Fibroblast of skin of left quadriceps (primary cell): Measurements from ENCODE around the gene STEAP3.

Experiments
- DNase-seq, 2 experiments: peaks; one replicate each; pipeline ENCODE4 v3.0.0-alpha.2; 2013; ENCODE audit warnings: low read depth in 2 of 2

The STEAP3 gene

GRCh38 chr2:119292226-119292625, 68.6 kb downstream of the STEAP3 start:
- no peak for DNase-seq

DNA sequence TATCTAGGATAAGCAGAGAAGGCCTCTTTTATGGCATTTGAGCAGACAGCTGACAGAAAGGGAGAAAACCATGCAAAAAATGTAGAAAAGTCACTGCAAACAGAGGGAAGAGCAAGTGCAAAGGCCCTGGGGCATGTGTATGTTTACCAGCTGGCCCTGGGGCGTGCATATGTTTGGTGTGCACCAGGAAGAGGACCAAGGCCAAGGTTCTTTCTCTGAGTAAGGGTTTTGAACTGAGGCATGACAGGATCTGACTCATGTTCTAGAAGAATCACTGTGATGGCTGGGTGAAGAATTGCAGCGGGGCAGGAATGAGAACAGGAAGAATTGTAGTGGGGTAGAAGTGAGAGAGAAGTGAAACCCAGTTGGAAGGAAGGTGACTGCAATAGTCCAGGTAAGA, 69.6 kb downstream of the STEAP3 start:
- no peak for DNase-seq

GRCh38 chr2:119293900-119294299, 70.3 kb downstream of the STEAP3 start:
- no peak for DNase-seq

DNA sequence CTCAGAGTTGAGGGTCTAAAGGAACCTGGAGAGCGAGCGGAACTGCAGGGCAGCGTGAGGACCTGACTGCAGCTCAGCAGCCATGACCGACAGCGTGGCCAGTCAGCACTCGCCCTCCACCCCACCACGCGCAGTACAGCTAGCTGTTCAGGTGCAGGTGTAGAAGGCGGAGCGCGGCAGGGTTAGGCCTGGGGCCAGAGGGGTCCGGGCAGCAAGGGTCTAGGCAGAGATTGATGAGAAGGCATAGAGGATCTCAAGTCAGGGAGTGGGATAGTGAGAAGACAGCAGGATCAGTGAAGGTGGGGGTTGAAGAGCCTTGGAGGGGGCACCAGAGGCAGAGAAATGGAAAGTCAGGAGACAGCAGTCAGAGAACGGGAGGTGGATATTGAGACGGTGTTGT, 71.0 kb downstream of the STEAP3 start:
- no peak for DNase-seq

DNA sequence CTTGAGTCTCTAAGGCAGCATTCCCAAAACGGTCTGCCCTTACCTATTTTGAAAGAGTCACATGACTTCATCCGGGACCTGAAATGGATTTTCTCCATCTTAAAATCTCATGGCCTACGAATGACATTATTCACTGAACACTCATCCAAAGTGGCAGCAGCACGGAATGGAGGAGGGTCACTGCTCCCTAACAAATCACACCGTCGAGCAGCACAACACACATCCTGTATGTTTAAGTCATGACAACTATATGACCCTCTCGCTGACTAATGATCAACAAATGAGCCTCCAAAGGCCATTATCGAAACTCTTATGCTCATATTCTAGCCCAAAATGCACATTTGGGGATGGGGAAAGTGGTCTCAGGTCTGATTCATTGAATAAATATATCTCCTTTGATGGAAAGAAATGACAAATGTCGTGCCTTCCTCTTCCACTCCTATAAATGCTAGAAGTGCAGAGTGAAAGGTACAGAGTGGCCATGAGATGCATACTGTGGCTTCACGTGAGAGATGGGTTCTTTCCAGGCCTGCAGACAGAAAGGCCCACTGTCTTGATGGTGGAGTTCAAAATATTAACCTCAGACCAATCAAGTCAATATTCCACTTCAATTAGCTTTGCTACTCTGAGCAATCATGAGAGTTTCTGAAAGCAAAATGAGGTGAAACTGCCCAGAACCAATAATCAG, 72.2 kb downstream of the STEAP3 start:
- DNase-seq = no peak

DNA sequence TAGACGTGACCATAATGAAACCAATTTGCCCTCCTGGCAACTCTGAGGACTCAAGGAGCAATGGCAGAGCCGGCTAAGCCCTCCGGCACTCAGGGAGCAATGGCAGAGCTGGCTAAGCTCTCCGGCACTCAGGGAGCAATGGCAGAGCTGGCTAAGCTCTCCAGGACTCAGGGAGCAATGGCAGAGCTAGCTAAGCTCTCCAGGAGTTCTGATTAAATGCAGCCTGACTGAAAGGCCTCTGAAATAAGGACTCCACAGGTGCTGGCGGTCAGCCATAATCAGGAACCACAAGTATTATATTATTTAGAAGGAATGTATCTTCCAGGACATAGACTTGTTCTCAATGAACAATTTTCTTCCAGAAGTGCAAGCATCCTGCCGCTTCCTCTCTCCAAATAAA, 77.8 kb downstream of the STEAP3 start:
- DNase-seq = peak; percentile 31 to 41

DNA sequence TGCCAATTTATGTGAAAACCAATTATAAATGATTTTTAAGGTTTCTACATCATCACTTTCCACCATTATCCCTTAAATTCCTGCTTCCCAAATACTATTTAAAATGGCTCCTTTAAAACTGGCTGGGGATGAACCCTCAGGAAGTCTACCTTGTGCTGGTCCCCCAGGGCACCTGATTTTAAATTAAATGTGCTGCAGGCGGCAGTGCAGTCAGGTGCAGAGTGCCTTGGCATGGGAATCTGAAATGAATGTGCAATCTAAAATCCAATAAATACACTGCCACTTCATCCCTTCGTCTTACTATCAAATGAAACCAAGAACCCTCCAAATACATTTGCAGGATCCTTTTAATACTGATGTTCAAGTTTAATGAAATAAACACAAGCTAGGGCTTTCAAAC, 81.2 kb downstream of the STEAP3 start:
- no peak for DNase-seq

DNA sequence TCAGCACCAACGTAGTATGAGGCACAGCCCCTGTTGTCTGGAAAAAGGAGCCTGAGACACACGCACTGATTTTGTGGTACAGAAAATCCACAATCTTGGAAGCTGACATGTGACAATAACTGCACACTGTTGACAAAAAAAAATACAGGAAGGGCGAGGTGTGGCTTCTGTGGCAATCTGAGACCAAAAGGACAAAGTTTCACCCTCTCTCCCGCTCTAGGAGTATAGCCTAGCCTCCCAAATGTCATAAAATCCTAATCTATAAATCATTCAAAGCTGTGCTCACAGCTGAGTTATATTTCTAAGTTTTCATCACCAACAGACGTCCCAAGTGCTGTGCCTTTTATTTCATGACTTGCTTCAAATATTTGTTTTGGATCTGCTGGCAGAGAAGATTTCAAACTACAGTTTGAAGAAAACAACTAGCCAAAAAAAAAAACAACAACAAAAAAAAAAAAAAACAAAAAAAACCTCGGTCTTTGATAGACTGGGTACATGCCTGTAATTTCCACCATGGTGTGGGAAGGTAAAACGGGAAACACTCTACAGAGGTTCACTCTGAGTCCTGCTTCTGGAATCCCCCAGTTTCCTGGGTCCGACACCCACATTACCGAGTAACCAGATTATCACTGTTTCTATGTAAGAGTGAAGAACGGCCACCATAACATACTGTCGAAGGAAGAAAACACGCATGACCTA, 82.0 kb downstream of the STEAP3 start:
- DNase-seq = no peak

GRCh38 chr2:119306196-119306590, 82.6 kb downstream of the STEAP3 start:
- no peak for DNase-seq

GRCh38 chr2:119307419-119308140, 83.9 kb downstream of the STEAP3 start:
- no peak for DNase-seq

GRCh38 chr2:119308793-119309330, 85.2 kb downstream of the STEAP3 start:
- DNase-seq = no peak

- no peak for DNase-seq
These were observed 87.7 kb downstream of the STEAP3 start for GRCh38 chr2:119311371-119311770.

DNA sequence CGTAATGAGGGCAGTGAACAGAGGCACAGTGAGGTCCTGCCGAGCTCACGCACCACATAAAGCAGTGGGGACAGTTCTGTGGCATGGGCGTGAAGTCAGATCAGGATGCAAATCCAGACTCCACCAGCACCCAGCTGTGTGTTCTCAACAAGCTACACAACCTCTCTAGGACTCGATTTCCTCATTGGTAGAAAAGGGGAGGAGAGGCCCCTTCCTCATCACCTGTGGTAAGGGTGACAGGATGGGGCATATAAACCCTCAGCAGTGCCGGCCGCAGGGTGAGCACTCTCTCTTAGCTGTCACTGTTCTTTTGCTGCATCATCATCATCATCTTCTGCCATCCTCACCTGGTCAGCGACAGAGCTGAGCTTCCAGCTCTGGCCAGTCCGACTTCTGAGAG, 88.2 kb downstream of the STEAP3 start:
- DNase-seq = no peak
